SK-N-SH treated with all-trans-retinoic acid at 6 μM for 48 hours (cell line): ENCODE measurements around the gene TRABD2A.

Experiments used
- ATAC-seq: fragments of 200-7000 bp; cut with Tn5 transposase; 3 replicates; pipeline ENCODE4 v1.9.1; 2020; ENCODE audit warnings: mild to moderate bottlenecking, moderate library complexity
- BACH2 ChIP-seq: fragments of 250-450 bp; sonication (Bioruptor Pico); IDR thresholded peaks from 2 replicates; pipeline ENCODE4 v1.9.0; 2021; ENCODE audit warnings: mild to moderate bottlenecking, borderline replicate concordance
- CREB5 ChIP-seq: fragments of 250-450 bp; sonication (Bioruptor Pico); IDR thresholded peaks from 2 replicates; pipeline ENCODE4 v1.5.1; 2020; ENCODE audit warnings: low read depth, mild to moderate bottlenecking, moderate library complexity
- CSDC2 ChIP-seq: fragments of 250-450 bp; sonication (Bioruptor Pico); IDR thresholded peaks from 2 replicates; pipeline ENCODE4 v1.5.0; 2020; ENCODE audit warnings: mild to moderate bottlenecking, moderate library complexity
- CSRNP3 ChIP-seq: fragments of 250-450 bp; sonication (Bioruptor Pico); IDR thresholded peaks from 2 replicates; pipeline ENCODE4 v1.5.1; 2021; ENCODE audit warnings: mild to moderate bottlenecking, moderate library complexity
- ESRRG ChIP-seq: fragments of 250-450 bp; sonication (Bioruptor Pico); IDR thresholded peaks from 2 replicates; pipeline ENCODE4 v1.6.1; 2021; ENCODE audit warnings: mild to moderate bottlenecking
- GLIS3 ChIP-seq: fragments of 250-450 bp; sonication (Bioruptor Pico); IDR thresholded peaks from 2 replicates; pipeline ENCODE4 v1.5.0; 2020; ENCODE audit warnings: mild to moderate bottlenecking, moderate library complexity
- ISL1 ChIP-seq: fragments of 250-450 bp; sonication (Bioruptor Pico); IDR thresholded peaks from 2 replicates; pipeline ENCODE4 v2.1.2; 2022; ENCODE audit warnings: mild to moderate bottlenecking, moderate library complexity
- OSR1 ChIP-seq: fragments of 250-450 bp; sonication (Bioruptor Pico); IDR thresholded peaks from 2 replicates; pipeline ENCODE4 v1.8.0; 2022; ENCODE audit warnings: moderate library complexity, mild to moderate bottlenecking, inconsistent platforms
- PATZ1 ChIP-seq: fragments of 250-450 bp; sonication (Bioruptor Pico); IDR thresholded peaks from 2 replicates; pipeline ENCODE4 v1.8.0; 2020; ENCODE audit warnings: mild to moderate bottlenecking, moderate library complexity, borderline replicate concordance
- POU6F1 ChIP-seq: fragments of 250-450 bp; sonication (Bioruptor Pico); IDR thresholded peaks from 2 replicates; pipeline ENCODE4 v1.8.0; 2021; ENCODE audit warnings: low read depth, mild to moderate bottlenecking, moderate library complexity, borderline replicate concordance
- PPARA ChIP-seq: fragments of 250-450 bp; sonication (Bioruptor Pico); IDR thresholded peaks from 2 replicates; pipeline ENCODE4 v1.5.0; 2020; ENCODE audit warnings: mild to moderate bottlenecking, borderline replicate concordance
- RARB ChIP-seq: fragments of 250-450 bp; sonication (Bioruptor Pico); IDR thresholded peaks from 2 replicates; pipeline ENCODE4 v1.8.0; 2021; ENCODE audit warnings: mild to moderate bottlenecking, moderate library complexity
- SNAI2 ChIP-seq: fragments of 250-450 bp; sonication (Bioruptor Pico); IDR thresholded peaks from 2 replicates; pipeline ENCODE4 v1.5.0; 2020; ENCODE audit warnings: mild to moderate bottlenecking, moderate library complexity
- TCF4 ChIP-seq: fragments of 250-450 bp; sonication (Bioruptor Pico); IDR thresholded peaks from 2 replicates; pipeline ENCODE4 v1.8.0; 2021; ENCODE audit warnings: mild to moderate bottlenecking, moderate library complexity, borderline replicate concordance
- TOX ChIP-seq: fragments of 250-450 bp; sonication (Bioruptor Pico); IDR thresholded peaks from 2 replicates; pipeline ENCODE4 v1.8.0; 2021; ENCODE audit warnings: mild to moderate bottlenecking, moderate library complexity, borderline replicate concordance
- ZC3H10 ChIP-seq: fragments of 250-450 bp; sonication (Bioruptor Pico); IDR thresholded peaks from 2 replicates; pipeline ENCODE4 v1.5.1; 2021; ENCODE audit warnings: mild to moderate bottlenecking, moderate library complexity
- ZFP3 ChIP-seq: fragments of 250-450 bp; sonication (Bioruptor Pico); IDR thresholded peaks from 2 replicates; pipeline ENCODE4 v1.5.0; 2020; ENCODE audit warnings: mild to moderate bottlenecking, moderate library complexity
- ZFP30 ChIP-seq: fragments of 450-650 bp; formaldehyde crosslinking; IDR thresholded peaks from 2 replicates; pipeline ENCODE4 v1.5.0; 2022; ENCODE audit warnings: mild to moderate bottlenecking, moderate library complexity
- ZNF70 ChIP-seq: fragments of 450-650 bp; formaldehyde crosslinking; IDR thresholded peaks from 2 replicates; pipeline ENCODE4 v1.5.0; 2020; ENCODE audit warnings: mild to moderate bottlenecking, moderate library complexity
- ZNF8 ChIP-seq: fragments of 450-650 bp; formaldehyde crosslinking; IDR thresholded peaks from 2 replicates; pipeline ENCODE4 v1.5.0; 2020; ENCODE audit warnings: mild to moderate bottlenecking, moderate library complexity

The TRABD2A gene

GRCh38 chr2:84815146-84815545, 65.7 kb downstream of the TRABD2A start:
- TF ChIP-seq ISL1 (CRISPR knock-in tag), result no peak
- no peak for TF ChIP-seq ZC3H10
- no peak for TF ChIP-seq PATZ1 (CRISPR knock-in tag)
- no peak for TF ChIP-seq CSDC2 (CRISPR knock-in tag)
- TF ChIP-seq ZFP30, result no peak
- TF ChIP-seq POU6F1 (CRISPR knock-in tag), result no peak
- no peak for TF ChIP-seq BACH2
- TF ChIP-seq TCF4 (CRISPR knock-in tag), result no peak
- TF ChIP-seq ESRRG, result no peak
- TF ChIP-seq CSRNP3 (CRISPR knock-in tag), result no peak
- no peak for TF ChIP-seq SNAI2 (CRISPR knock-in tag)
- TF ChIP-seq OSR1 (CRISPR knock-in tag), result no peak
- TF ChIP-seq PPARA, result no peak
- TF ChIP-seq RARB (CRISPR knock-in tag), result no peak
- no peak for TF ChIP-seq TOX (CRISPR knock-in tag)
- TF ChIP-seq ZNF8 (CRISPR knock-in tag), result no peak

GRCh38 chr2:84811839-84812431, 68.9 kb downstream of the TRABD2A start:
- TF ChIP-seq ZFP30 (no peak), PATZ1 (CRISPR knock-in tag) (no peak), GLIS3 (CRISPR knock-in tag) (no peak), RARB (CRISPR knock-in tag) (no peak), TCF4 (CRISPR knock-in tag) (no peak), CREB5 (CRISPR knock-in tag) (no peak), ISL1 (CRISPR knock-in tag) (no peak)
- no peak for ATAC-seq

More at GRCh38 chr2:84815146-84815545, 65.7 kb downstream of the TRABD2A start:
- no peak for ATAC-seq

GRCh38 chr2:84808279-84808678, 72.6 kb downstream of the TRABD2A start:
- no peak for ATAC-seq
- no peak for TF ChIP-seq SNAI2 (CRISPR knock-in tag)
- no peak for TF ChIP-seq ESRRG
- no peak for TF ChIP-seq CSRNP3 (CRISPR knock-in tag)
- TF ChIP-seq POU6F1 (CRISPR knock-in tag), result no peak
- TF ChIP-seq ZFP3 (CRISPR knock-in tag), result no peak
- no peak for TF ChIP-seq ZNF70 (CRISPR knock-in tag)
- TF ChIP-seq ISL1 (CRISPR knock-in tag), result no peak
- no peak for TF ChIP-seq PPARA
- TF ChIP-seq PATZ1 (CRISPR knock-in tag), result no peak
